Measurements from ENCODE around the gene GALNT5. TPM values are rescaled to one million over a fixed set of nuclear protein-coding genes. Genes with fewer than 3 reads are reported as not detected.
A peak's percentile ranks its signal among the peaks of the same experiment; 100 is the strongest.

The GALNT5 gene
- total and polyA plus RNA-seq, 2 donors (not counting 1 experiment from before 2014, with no cell fraction given): 63.7 to 199 TPM

DNA sequence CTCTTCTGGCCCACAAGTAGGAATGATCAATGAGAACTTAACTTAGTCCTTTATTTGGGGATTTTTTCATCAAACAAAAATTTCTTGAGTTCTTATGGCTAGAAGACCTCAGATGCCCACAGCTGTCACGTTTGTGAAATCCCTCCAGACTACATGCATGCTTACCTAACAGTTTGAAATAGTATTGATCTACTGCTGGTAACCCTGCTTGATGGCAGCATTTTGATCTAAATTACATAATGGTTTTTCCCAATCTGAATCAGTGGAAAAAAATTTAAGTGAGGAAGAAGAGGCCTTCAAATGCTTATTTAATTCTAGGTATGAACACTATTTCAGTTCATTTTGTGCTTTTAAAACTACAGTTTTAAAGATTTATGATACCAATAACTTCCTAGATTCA is 54.2 kb downstream of the GALNT5 start:
- Histone ChIP-seq H3K27me3 (ENCODE audit: control insufficient read depth, insufficient read depth, low read length) (no peaks in the 10 kb centered on the region), H3K9me3 (ENCODE audit: control insufficient read depth, insufficient read depth, low read depth, low read length) (no peaks in the 10 kb centered on the region), H3K4me3 (replicated peaks in 1 of 4; ENCODE audit: control extremely low read depth in 1 of 4, insufficient read depth in 1 of 4, low read depth in 3 of 4, low read length in 4 of 4) (no peak overlapping the region), H3K36me3 (ENCODE audit: control insufficient read depth, insufficient read depth, low read length) (no peaks in the 10 kb centered on the region), H2AFZ (ENCODE audit: low read length) (no peak overlapping the region), H3K4me2 (ENCODE audit: extremely low read depth, insufficient read depth, low read length) (no peak overlapping the region), H3K27ac (ENCODE audit: insufficient read depth, low read length) (no peak overlapping the region), H3K9ac (ENCODE audit: insufficient read depth, low read length) (no peak overlapping the region), H3K79me2 (ENCODE audit: control insufficient read depth, insufficient read depth, low read length) (no peaks in the 10 kb centered on the region), H3K4me1 (ENCODE audit: control insufficient read depth, extremely low read depth, insufficient read depth, low read length) (peaks cover 9% of the 10 kb centered on the region), H4K20me1 (ENCODE audit: control insufficient read depth, extremely low read depth, insufficient read depth, low read length) (no peaks in the 10 kb centered on the region)
- TF ChIP-seq, protein P1, sequence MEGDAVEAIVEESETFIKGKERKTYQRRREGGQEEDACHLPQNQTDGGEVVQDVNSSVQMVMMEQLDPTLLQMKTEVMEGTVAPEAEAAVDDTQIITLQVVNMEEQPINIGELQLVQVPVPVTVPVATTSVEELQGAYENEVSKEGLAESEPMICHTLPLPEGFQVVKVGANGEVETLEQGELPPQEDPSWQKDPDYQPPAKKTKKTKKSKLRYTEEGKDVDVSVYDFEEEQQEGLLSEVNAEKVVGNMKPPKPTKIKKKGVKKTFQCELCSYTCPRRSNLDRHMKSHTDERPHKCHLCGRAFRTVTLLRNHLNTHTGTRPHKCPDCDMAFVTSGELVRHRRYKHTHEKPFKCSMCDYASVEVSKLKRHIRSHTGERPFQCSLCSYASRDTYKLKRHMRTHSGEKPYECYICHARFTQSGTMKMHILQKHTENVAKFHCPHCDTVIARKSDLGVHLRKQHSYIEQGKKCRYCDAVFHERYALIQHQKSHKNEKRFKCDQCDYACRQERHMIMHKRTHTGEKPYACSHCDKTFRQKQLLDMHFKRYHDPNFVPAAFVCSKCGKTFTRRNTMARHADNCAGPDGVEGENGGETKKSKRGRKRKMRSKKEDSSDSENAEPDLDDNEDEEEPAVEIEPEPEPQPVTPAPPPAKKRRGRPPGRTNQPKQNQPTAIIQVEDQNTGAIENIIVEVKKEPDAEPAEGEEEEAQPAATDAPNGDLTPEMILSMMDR (conservative IDR thresholded peaks at IDR 0.05 in 1 of 2, IDR thresholded peaks at IDR 0.05 in 1 of 2; ENCODE audit: low read depth in 1 of 2, low read length in 2 of 2): no peak
- no peak for TF ChIP-seq EZH2 (IDR thresholded peaks at IDR 0.05; ENCODE audit: low read length, missing control alignments)
- no peak for DNase-seq (ENCODE audit: low read depth in 2 of 2)

DNA sequence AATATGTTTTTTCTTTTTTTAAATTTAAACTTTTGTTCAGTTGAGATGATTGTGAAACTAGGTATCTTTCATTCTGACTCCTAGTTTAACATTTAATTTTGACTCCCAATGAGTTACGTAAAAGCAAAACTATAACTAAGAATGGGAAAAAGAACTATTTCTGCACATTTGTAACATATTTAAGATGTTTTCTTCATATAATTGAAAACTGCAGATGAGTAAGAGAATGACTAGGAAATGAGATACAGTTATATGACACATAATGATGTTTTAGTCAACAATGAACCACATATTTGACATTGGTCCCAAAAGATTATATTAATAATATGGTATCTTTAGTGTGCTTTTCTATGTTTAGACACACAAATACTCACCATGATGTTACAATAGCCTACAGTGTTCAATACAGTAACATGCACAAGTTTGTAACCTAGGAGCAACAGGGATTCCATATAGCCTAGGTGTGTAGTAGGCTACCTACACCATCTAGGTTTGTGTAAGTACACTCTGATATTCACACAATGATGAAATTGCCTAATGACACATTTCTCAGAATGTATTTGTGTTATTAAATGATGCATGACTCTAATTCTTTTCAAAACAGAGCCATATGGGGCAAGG is 55.5 kb downstream of the GALNT5 start:
- Histone ChIP-seq H2AFZ (ENCODE audit: low read length) (no peak overlapping the region), H3K27me3 (ENCODE audit: control insufficient read depth, insufficient read depth, low read length) (no peaks in the 10 kb centered on the region), H3K4me1 (ENCODE audit: control insufficient read depth, extremely low read depth, insufficient read depth, low read length) (peaks cover 9% of the 10 kb centered on the region), H3K9me3 (ENCODE audit: control insufficient read depth, insufficient read depth, low read depth, low read length) (no peaks in the 10 kb centered on the region), H3K9ac (ENCODE audit: insufficient read depth, low read length) (no peak overlapping the region), H3K36me3 (ENCODE audit: control insufficient read depth, insufficient read depth, low read length) (no peaks in the 10 kb centered on the region), H3K4me3 (replicated peaks in 1 of 4; ENCODE audit: control extremely low read depth in 1 of 4, insufficient read depth in 1 of 4, low read depth in 3 of 4, low read length in 4 of 4) (no peak overlapping the region), H3K4me2 (ENCODE audit: extremely low read depth, insufficient read depth, low read length) (peak overlapping the region; percentile 45), H4K20me1 (ENCODE audit: control insufficient read depth, extremely low read depth, insufficient read depth, low read length) (no peaks in the 10 kb centered on the region), H3K27ac (ENCODE audit: insufficient read depth, low read length) (peak overlapping the region; percentile 57), H3K79me2 (ENCODE audit: control insufficient read depth, insufficient read depth, low read length) (no peaks in the 10 kb centered on the region)
- no peak for DNase-seq (ENCODE audit: low read depth in 2 of 2)
- TF ChIP-seq, protein P1 (conservative IDR thresholded peaks at IDR 0.05 in 1 of 2, IDR thresholded peaks at IDR 0.05 in 1 of 2; ENCODE audit: low read depth in 1 of 2, low read length in 2 of 2): no peak
- TF ChIP-seq EZH2 (IDR thresholded peaks at IDR 0.05; ENCODE audit: low read length, missing control alignments): no peak

DNA sequence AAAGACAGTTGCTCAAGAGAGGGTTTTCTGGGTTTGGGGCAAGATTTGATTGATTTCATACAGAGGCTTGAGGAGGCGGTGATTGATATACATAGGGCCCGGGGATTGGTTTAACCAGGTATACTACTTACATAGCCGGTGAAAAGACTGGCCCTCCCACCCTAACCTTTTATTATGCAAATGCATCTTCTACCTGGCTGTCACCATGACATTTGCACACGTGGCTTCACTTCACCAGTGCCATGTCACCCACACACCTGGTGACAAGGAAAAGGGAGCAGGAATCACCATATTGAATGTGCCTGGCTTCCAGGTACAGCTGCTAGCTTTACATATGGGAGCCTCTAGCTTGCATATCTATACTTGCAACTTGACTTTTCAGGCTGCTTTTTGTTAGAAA is 58.4 kb downstream of the GALNT5 start:
- H3K9me3 ChIP-seq (ENCODE audit: control insufficient read depth, insufficient read depth, low read depth, low read length): no peaks in the 10 kb centered on the region

More for the DNA sequence above, 58.4 kb downstream of the GALNT5 start:
- no peak overlapping the region for H3K4me3 ChIP-seq (replicated peaks in 1 of 4; ENCODE audit: control extremely low read depth in 1 of 4, insufficient read depth in 1 of 4, low read depth in 3 of 4, low read length in 4 of 4)
- no peaks in the 10 kb centered on the region for H3K27me3 ChIP-seq (ENCODE audit: control insufficient read depth, insufficient read depth, low read length)
- no peak overlapping the region for H3K4me2 ChIP-seq (ENCODE audit: extremely low read depth, insufficient read depth, low read length)
- H3K27ac ChIP-seq (ENCODE audit: insufficient read depth, low read length): no peak overlapping the region
- no peak overlapping the region for H3K9ac ChIP-seq (ENCODE audit: insufficient read depth, low read length)
- TF ChIP-seq EZH2 (IDR thresholded peaks at IDR 0.05; ENCODE audit: low read length, missing control alignments): no peak
- TF ChIP-seq, protein P1 (conservative IDR thresholded peaks at IDR 0.05 in 1 of 2, IDR thresholded peaks at IDR 0.05 in 1 of 2; ENCODE audit: low read depth in 1 of 2, low read length in 2 of 2): no peak
- no peaks in the 10 kb centered on the region for H3K79me2 ChIP-seq (ENCODE audit: control insufficient read depth, insufficient read depth, low read length)
- peaks cover 9% of the 10 kb centered on the region for H3K4me1 ChIP-seq (ENCODE audit: control insufficient read depth, extremely low read depth, insufficient read depth, low read length)
- DNase-seq (ENCODE audit: low read depth in 2 of 2): no peak
- no peaks in the 10 kb centered on the region for H3K36me3 ChIP-seq (ENCODE audit: control insufficient read depth, insufficient read depth, low read length)
- no peak overlapping the region for H2AFZ ChIP-seq (ENCODE audit: low read length)
- no peaks in the 10 kb centered on the region for H4K20me1 ChIP-seq (ENCODE audit: control insufficient read depth, extremely low read depth, insufficient read depth, low read length)
